B cell (primary cell): Measurements from ENCODE around the gene MRPL17. TPM values are rescaled to one million over a fixed set of nuclear protein-coding genes. Genes with fewer than 3 reads are reported as not detected.

ENCODE experiments used
- ATAC-seq: fragments of 200-7000 bp; cut with Tn5 transposase; one replicate; pipeline ENCODE4 v1.10.0; 2021; ENCODE audit warnings: low read depth, mild to moderate bottlenecking, moderate number of reproducible peaks, moderate library complexity
- CTCF ChIA-PET: fragments of 350-600 bp; sonication (Branson Sonifier 250); formaldehyde crosslinking; loops from one replicate; lab custom pipeline; 2021; ENCODE audit warnings: antibody characterized with exemption, inconsistent platforms; lab: Charles Lee
- POLR2A ChIA-PET: fragments of 350-600 bp; sonication (Branson Sonifier 250); formaldehyde crosslinking; loops from one replicate; lab custom pipeline; 2021; ENCODE audit warnings: antibody characterized with exemption; lab: Charles Lee
- DNase-seq: peaks from one replicate; pipeline ENCODE4 v3.0.0; 2013
- H2AFZ ChIP-seq: 2 replicates; pipeline ENCODE4 v1.6.1; 2012; ENCODE audit warnings: mild to moderate bottlenecking, low read depth, low read length; ENCODE audit not compliant: insufficient read depth, poor library complexity, severe bottlenecking
- H3K27ac ChIP-seq, 2 donors: 1 replicate in 1 of 2; 2 replicates in 1 of 2; pipeline ENCODE4 v1.5.1; 2012 to 2013; ENCODE audit warnings: low read length in 2 of 2, mild to moderate bottlenecking in 2 of 2, moderate library complexity in 1 of 2
- H3K27me3 ChIP-seq, 4 experiments: fragments of 200-600 bp in 1 of 4; sonication (generic) in 1 of 4; replicated peaks in 1 of 4; 1 replicate in 2 of 4; 2 replicates in 2 of 4; pipeline versions ENCODE4 v1.6.1 to v1.7.0; 2013 to 2016; ENCODE audit warnings: low read length in 3 of 4, mild to moderate bottlenecking in 2 of 4, mixed read lengths in 1 of 4, moderate library complexity in 1 of 4; ENCODE audit not compliant: insufficient read depth in 4 of 4, control insufficient read depth in 3 of 4; ENCODE audit errors: control extremely low read depth in 1 of 4
- H3K36me3 ChIP-seq, 2 experiments: replicated peaks in 1 of 2; 1 replicate in 1 of 2; 2 replicates in 1 of 2; pipeline versions ENCODE4 v1.6.1 to v1.7.1; 2013; ENCODE audit warnings: low read length in 1 of 2; ENCODE audit not compliant: insufficient read depth in 2 of 2, control insufficient read depth in 1 of 2; ENCODE audit errors: control extremely low read depth in 1 of 2, extremely low read depth in 1 of 2
- H3K4me1 ChIP-seq, 2 donors: fragments of 200-600 bp in 1 of 2; sonication (generic) in 1 of 2; 1 replicate in 1 of 2; 2 replicates in 1 of 2; pipeline versions ENCODE4 v1.5.1 to v1.6.1; 2013 to 2017; ENCODE audit warnings: low read length in 2 of 2; ENCODE audit not compliant: control insufficient read depth in 2 of 2, insufficient read depth in 2 of 2
- H3K4me2 ChIP-seq: replicated peaks from 2 replicates; pipeline ENCODE3; 2012; ENCODE audit warnings: mild to moderate bottlenecking, low read depth, low read length; ENCODE audit not compliant: poor library complexity, severe bottlenecking
- H3K4me3 ChIP-seq, 5 experiments: fragments of 200-600 bp in 1 of 5; sonication (generic) in 1 of 5; 1 replicate in 3 of 5; 2 replicates in 2 of 5; pipeline versions ENCODE4 v1.5.1 to v1.7.0; 2011 to 2016; ENCODE audit warnings: low read length in 4 of 5, mild to moderate bottlenecking in 4 of 5, low read depth in 2 of 5, control low read depth in 1 of 5, moderate library complexity in 1 of 5; ENCODE audit not compliant: insufficient read depth in 1 of 5; ENCODE audit errors: control extremely low read depth in 1 of 5, extremely low read depth in 1 of 5
- H3K79me2 ChIP-seq: fragments of 200-600 bp; sonication (generic); one replicate; pipeline ENCODE4 v1.6.0; 2016; ENCODE audit warnings: low read length; ENCODE audit not compliant: control insufficient read depth, insufficient read depth
- H3K9ac ChIP-seq: fragments of 200-600 bp; sonication (generic); 2 replicates; pipeline ENCODE4 v1.6.1; 2017; ENCODE audit warnings: mild to moderate bottlenecking, low read length, moderate library complexity
- H3K9me3 ChIP-seq, 3 donors: one replicate each; pipeline versions ENCODE4 v1.6.1 to v1.7.1; 2013; ENCODE audit warnings: low read length in 2 of 3; ENCODE audit not compliant: control insufficient read depth in 2 of 3, insufficient read depth in 1 of 3; ENCODE audit errors: control extremely low read depth in 1 of 3
- H4K20me1 ChIP-seq: 2 replicates; pipeline ENCODE4 v1.6.0; 2012; ENCODE audit warnings: mild to moderate bottlenecking, low read length; ENCODE audit not compliant: insufficient read depth, control insufficient read depth, poor library complexity, severe bottlenecking
- H3K27ac Mint-ChIP-seq: one replicate; pipeline ENCODE4 v1.8.0; 2021; ENCODE audit warnings: mixed read lengths
- H3K27me3 Mint-ChIP-seq: one replicate; pipeline ENCODE4 v1.8.0; 2021; ENCODE audit warnings: mixed read lengths
- H3K4me1 Mint-ChIP-seq: one replicate; pipeline ENCODE4 v1.8.0; 2021; ENCODE audit warnings: mixed read lengths
- H3K4me3 Mint-ChIP-seq: one replicate; pipeline ENCODE4 v1.8.0; 2021; ENCODE audit warnings: mixed read lengths
- H3K9me3 Mint-ChIP-seq: one replicate; pipeline ENCODE4 v1.8.0; 2022; ENCODE audit warnings: mixed read lengths; ENCODE audit not compliant: insufficient read depth
- EZH2 ChIP-seq: IDR thresholded peaks from 2 replicates; pipeline ENCODE4 v1.6.1; 2012; ENCODE audit warnings: borderline replicate concordance, low read depth, mild to moderate bottlenecking, moderate library complexity, low read length; ENCODE audit not compliant: insufficient read depth, poor library complexity, severe bottlenecking
- WGBS: methylation state at CpG from one replicate; pipeline ENCODE4 v1.1.5; 2013; ENCODE audit warnings: missing lambda C conversion rate; ENCODE audit not compliant: insufficient coverage; 5-methylcytosine and 5-hydroxymethylcytosine counted together
- intact Hi-C: fragments of 100-400 bp; cut with micrococcal nuclease; formaldehyde crosslinking; loops from one replicate; pipeline ENCODE4 v1.10.0; 2022
- polyA plus RNA-seq: library from polyadenylated mRNA; depleted of rRNA; stranded (reverse); fragments of >200 nt; gene quantifications from 2 replicates; pipeline ENCODE4 v1.2.3, GENCODE V29; 2012
- total RNA-seq, 2 donors: library from RNA; stranded (reverse); fragments of 120-200 nt in 1 of 2; gene quantifications; 1 replicate in 1 of 2; 2 replicates in 1 of 2; pipeline versions ENCODE4 v1.2.3 to v1.2.4, GENCODE V29; 2013 to 2022
- TF ChIP-seq, protein P1 (sequence below): fragments of 200-600 bp; IDR thresholded peaks from one replicate; pipeline ENCODE4 v1.8.0; 2022; ENCODE audit warnings: antibody characterized with exemption, mild to moderate bottlenecking

MRPL17 gene
- total and polyA plus RNA-seq, 2 donors (not counting 1 experiment from before 2014, with no cell fraction given): 9.9 to 18.2 TPM

DNA sequence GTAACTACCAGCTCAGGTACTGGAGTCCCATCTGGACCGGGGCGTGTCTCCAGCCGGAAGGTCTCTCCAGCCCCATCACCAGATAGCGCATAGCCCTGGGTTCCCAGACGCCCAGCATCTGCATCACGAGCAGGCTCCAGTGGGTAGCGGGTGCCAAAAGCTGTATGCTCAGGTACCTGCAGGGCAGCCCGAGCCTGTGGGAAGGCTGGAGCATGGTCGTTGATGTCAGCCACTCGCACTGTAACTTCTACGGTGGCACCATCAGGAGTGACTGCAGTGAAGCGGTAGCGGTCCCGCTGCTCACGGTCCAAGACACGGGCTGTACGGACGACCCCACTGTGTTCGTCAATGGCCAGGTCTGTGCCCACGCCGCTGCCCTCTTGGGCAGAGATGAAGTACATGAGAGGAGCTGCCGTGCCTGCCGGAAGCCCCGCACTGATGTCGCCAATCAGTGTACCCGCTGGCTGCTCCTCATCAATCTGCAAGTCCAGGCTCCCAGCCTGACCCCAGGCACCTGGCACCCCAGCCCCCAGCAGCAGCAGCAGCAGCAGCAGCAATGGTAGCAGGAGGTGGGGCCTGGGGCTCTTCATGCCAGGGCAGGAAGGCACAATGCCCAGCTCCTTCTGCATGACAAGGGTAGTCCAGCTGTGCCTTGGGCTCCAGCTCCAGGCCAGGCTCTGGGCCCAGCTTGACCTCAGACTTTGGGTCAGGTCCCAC lies 42.0 kb downstream of the MRPL17 start:
- intact Hi-C loops: no loop called here
- no peak overlapping the region for H3K4me3 Mint-ChIP-seq
- ATAC-seq (no peak), DNase-seq (no peak)
- Histone ChIP-seq H3K27ac (no peak overlapping the region), H3K4me2 (no peak overlapping the region), H3K4me1 (peaks cover 20 to 26% of the 10 kb centered on the region in 2 donors), H3K36me3 (no peaks in the 10 kb centered on the region), H3K27me3 (no peaks in the 10 kb centered on the region), H2AFZ (no peak overlapping the region), H3K9ac (no peak overlapping the region), H3K9me3 (no peaks in the 10 kb centered on the region), H3K4me3 (no peak overlapping the region), H3K79me2 (no peaks in the 10 kb centered on the region), H4K20me1 (no peaks in the 10 kb centered on the region)
- POLR2A ChIA-PET: no interaction called here
- no peaks in the 10 kb centered on the region for H3K27me3 Mint-ChIP-seq
- no peaks in the 10 kb centered on the region for H3K4me1 Mint-ChIP-seq
- TF ChIP-seq, protein P1, sequence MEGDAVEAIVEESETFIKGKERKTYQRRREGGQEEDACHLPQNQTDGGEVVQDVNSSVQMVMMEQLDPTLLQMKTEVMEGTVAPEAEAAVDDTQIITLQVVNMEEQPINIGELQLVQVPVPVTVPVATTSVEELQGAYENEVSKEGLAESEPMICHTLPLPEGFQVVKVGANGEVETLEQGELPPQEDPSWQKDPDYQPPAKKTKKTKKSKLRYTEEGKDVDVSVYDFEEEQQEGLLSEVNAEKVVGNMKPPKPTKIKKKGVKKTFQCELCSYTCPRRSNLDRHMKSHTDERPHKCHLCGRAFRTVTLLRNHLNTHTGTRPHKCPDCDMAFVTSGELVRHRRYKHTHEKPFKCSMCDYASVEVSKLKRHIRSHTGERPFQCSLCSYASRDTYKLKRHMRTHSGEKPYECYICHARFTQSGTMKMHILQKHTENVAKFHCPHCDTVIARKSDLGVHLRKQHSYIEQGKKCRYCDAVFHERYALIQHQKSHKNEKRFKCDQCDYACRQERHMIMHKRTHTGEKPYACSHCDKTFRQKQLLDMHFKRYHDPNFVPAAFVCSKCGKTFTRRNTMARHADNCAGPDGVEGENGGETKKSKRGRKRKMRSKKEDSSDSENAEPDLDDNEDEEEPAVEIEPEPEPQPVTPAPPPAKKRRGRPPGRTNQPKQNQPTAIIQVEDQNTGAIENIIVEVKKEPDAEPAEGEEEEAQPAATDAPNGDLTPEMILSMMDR: no peak
- no peak for TF ChIP-seq EZH2
- 96% methylated on average over 26 of the region's 26 CpGs for WGBS
- H3K27ac Mint-ChIP-seq: no peak overlapping the region
- CTCF ChIA-PET: no interaction called here
- no peaks in the 10 kb centered on the region for H3K9me3 Mint-ChIP-seq

DNA sequence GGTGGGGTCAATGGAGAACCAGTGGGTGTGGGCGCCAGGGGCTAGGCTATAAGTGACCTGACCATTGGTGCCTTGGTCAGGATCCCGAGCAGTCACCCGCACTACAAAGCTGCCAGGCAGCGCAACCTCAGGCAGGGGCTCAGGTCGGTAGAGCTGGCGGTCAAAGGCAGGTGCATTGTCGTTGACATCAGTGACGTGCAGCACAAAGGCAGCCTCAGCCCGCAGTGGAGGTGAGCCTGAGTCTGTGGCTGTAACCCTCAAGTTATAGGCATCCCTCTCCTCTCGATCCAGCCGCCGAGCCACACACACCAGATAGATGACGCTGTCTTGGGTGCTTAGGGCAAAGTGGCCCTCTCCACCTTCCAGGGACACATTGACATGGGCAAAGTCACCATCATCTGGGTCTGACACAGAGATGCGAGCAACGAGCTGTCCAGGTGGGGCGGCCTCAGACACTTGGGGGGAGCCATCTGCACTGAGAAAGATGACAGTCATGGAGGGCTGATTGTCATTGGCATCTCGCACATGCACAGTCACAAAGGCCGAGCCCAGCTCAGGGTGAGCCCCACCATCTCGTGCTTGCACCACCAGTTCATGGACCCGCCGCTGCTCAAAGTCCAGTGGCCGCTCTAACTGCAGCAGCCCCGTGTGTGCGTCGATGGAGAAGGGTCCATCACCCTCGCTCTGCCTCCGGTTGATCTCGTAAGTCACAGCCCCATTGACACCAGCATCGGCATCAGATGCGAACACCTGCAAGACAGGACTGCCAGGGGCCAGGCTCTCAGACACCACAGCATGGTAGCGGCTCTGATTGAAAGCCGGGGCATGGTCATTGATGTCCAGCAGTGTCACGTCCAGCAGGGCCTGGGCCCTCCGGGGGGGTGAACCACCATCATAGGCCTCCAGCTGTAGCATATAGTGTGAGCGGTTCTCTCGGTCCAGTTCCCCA lies 42.8 kb downstream of the MRPL17 start:
- ATAC-seq (no peak), DNase-seq (no peak)
- Mint-ChIP-seq H3K27me3 (no peaks in the 10 kb centered on the region), H3K27ac (no peak overlapping the region), H3K9me3 (no peaks in the 10 kb centered on the region), H3K4me3 (no peak overlapping the region), H3K4me1 (no peaks in the 10 kb centered on the region)
- 96% methylated on average over 36 of the region's 36 CpGs for WGBS
- Histone ChIP-seq H3K27ac (no peak overlapping the region), H3K36me3 (no peaks in the 10 kb centered on the region), H3K79me2 (no peaks in the 10 kb centered on the region), H3K9ac (no peak overlapping the region), H3K4me2 (no peak overlapping the region), H3K9me3 (no peaks in the 10 kb centered on the region), H2AFZ (no peak overlapping the region), H3K4me1 (peaks cover 11 to 20% of the 10 kb centered on the region in 2 donors), H3K4me3 (no peak overlapping the region), H4K20me1 (no peaks in the 10 kb centered on the region), H3K27me3 (no peaks in the 10 kb centered on the region)
- CTCF ChIA-PET: interaction anchor here (0.7 to 1.5 kb wide), 2 partner anchors 12 to 13 kb away, joined by 3 to 4 read pairs; no protein-coding TSS in a partner anchor
- POLR2A ChIA-PET: no interaction called here
- intact Hi-C loops: no loop called here
- TF ChIP-seq EZH2: no peak
- TF ChIP-seq, protein P1: no peak
